Cerebellar cortex (tissue), 1 donor: ENCODE results near the gene ADCY2.
A peak's percentile ranks its signal among the peaks of the same experiment; 100 is the strongest.

Source experiments
- DNase-seq: peaks from one replicate; pipeline ENCODE4 v3.0.0-alpha.2; 2015; ENCODE audit warnings: low spot score

The ADCY2 gene

DNA sequence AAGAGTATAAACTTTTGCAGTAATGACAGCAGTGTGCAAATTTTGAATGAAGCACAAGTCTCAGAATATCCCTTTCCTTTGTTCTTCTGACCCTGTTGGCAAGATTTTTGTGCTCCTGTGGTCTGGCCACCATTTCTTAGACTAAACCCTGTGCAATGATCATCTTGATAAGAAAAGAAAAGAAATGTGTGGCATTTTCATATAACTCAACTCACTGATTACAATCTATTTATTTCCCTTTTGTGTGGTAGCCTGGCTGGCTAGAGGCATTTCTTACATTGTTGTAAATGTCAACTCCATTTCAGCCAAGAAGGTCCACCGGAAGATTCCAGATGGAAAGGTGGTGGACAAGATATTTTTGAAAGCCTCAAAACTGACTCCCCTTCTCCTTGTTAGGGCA is 41.9 kb downstream of the ADCY2 start:
- DNase-seq, result no peak

DNA sequence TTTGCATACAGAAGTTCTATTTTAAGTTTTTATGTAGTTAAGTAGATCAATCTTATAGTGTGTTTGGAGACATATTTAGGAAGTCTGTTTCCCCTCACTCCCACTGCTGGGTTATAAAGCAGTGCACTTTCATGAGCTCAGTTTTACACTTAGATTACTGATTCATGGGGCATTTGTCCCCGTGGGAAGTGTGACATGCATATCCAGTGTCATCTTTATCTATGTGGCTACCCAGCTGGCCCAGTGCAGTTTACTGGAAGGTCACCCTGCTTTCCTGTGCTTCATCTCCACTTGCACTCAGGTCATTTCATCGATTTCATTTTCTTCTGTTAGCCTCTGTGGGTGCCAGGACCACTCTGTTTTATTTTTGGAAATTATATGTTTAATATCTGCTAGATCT is 49.1 kb downstream of the ADCY2 start:
- no peak for DNase-seq

DNA sequence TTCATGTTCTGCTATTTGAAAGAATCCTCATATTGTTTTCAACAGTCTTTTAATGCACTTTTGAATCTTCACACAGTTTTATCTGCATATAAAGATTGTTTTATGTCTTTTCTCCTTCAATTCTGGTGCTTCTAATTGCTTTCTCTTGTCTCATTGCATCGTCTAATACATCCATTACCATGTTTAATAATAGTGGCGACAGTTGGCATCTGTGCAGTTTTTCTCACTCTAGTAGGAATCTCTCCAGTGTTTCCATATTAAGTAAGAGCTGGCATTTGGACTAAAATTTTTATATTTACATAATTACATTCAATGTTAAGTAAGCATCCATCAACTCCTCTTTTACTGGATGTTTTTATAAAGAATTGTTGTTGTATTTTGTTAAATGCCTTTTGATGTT is 49.9 kb downstream of the ADCY2 start:
- no peak for DNase-seq

DNA sequence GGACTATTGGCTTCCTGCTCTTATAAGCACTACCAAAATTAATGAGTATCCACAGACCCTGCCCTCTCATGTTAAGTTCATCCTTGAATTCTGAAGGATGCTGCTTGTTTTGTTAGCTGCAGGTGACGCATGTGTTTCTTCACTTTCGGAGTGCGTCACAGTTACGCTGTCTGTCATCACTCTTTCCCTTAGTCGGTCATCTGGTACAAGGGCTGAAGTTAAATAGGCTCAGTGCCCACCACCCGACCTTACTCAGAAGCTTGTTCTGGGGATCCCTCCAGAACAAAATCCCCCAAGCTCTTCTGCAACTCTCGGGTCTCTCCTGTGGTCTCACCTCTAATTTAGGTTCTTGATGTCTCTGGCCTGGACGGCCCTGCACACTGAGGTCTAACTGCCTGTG is 51.0 kb downstream of the ADCY2 start:
- no peak for DNase-seq

DNA sequence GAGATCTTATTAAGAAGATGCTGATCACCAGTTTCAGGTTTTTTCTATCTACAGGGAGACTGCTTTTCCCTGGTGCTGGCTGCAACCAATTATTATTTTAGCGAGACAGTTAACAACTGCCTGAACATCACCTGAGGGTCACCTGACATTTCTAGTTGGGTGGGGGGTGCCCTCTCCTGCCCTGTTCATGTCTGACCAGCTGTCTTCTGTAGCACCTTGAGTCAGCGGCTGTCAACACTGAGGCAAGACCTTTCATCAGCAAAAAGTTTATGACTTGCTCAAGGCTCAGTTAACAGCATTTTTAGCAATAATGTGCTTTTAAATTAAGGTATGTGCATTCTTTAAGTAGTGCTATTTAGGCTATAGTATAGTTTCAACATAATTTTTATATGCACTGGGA is 58.0 kb downstream of the ADCY2 start:
- DNase-seq, result no peak

DNA sequence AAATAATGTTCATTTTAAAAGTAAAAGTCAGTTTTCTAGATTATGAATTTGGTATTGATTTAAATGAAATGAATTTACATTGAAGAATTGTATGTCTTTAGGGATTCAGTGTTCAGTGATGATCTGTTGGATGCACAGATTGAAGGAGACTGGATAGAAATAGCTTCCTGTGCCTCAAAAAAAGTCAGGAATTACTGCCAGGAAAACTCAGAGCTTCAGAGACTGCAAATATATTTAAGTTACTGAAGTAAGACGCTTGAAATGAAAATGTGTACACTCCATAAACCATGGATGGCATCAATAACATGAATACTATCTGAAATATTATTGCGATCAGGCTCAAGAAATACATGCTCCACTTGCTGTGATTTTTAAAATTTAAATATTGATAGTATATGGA is 60.3 kb downstream of the ADCY2 start:
- no peak for DNase-seq

DNA sequence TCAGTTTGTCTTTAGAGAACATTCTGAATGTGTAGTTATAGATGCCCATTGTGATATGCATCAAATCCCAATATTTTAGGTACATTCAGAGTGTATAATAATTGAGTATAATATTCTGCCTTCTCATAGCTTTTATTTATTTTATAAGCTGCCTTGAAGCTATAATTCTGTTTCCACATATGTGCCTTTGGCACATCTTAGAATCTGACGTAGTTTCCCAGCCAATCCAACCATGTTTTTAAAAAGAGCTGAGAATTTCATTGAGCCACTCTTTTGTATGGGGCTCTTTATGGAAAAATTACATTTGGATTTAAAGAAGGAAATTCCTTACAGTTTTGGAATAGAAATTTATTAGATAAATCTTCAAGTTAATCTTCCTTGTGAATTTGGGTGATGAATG is 65.4 kb downstream of the ADCY2 start:
- DNase-seq, result no peak

DNA sequence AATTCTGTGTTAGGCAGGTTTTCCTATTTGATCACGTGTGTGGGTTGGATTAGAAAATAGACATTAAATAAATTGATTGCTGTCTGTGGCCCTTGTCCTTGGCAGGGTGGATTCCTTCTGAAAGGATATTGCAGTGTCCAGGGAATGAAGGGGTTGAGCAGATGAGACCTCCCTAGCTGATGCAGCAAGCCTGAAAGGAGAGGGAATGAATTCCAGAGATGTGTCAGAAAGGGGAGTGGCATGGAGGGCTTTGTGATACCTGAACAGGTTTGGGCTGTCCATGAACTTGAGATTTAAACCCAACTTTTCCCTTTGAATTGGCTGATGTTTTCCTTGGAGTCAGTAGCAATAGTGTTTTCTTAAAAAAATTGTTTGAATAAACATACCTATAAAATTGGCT is 66.8 kb downstream of the ADCY2 start:
- no peak for DNase-seq

DNA sequence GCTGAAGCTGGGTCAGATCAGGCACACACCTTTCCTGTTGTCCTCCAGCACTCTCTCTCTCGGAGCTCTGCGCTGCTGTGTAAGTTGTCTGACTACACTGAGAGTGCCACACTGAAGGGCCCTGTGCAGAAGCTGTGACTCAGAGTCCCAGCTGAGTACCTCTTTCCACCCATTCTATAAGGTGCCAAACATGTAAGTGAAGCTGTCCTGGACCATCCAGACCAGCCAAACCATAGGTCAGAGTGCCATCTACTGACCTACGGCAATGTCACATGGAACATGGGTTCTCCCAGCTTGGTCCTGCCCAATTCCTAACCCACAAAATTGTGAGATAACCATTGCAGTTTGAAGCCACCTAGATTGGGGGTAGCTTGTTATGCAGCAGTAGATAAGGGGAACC is 68.2 kb downstream of the ADCY2 start:
- no peak for DNase-seq

DNA sequence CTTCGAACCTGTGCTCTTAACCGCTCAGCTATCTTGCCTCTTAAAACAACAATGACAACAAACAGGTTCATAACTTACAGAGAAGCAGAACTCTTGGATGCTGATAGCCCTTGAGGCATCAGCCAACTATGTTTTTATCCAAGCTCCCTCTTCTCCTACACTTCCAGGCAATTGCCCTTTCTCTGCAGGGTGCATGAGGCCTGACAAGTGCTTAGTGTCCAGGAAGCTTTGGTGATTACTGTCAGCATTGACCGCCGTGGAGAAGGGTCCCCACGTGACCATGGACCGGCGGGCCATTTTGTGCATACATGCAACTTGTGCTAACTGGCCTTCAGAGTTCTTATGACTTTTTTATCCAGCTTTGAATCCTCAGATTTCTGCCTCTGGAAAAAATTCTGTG is 71.2 kb downstream of the ADCY2 start:
- no peak for DNase-seq

DNA sequence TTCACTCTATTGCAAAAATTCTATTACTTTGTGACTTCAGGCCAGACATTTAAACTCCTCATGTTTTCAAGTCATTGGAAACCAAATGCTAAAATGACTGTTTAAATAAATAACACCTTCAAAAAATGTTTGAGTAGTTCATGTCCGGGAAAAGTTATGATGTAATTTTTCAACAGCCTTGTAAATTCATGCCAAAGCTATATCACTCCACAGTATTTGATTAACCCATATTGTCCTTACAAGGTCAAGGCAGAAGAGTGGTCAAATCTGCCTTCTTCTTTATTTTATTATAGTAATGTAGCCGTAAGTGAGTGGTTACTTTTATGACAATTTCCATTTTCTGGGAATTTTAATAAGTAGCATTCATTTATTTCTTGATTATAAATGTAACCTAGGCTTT is 72.8 kb downstream of the ADCY2 start:
- DNase-seq, result no peak

DNA sequence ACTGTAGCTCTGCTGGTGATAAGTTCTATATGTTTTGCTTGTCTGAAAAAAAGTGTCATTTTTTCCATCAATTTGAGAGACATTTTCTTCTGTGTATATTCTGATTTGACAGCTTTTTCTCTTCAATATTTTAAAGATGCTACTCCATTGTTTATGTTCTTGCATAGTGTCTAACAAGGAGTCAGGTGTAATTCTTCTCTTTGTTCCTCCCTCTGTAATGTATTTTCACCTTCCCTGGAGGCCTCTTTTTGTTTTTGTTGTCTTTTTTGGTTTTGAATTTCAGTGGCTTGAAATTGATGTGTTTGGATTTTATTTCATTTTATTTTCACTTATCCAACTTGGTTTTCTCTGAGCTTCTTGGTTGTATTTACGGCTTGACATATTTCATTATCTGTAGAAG is 75.8 kb downstream of the ADCY2 start:
- DNase-seq, result no peak

DNA sequence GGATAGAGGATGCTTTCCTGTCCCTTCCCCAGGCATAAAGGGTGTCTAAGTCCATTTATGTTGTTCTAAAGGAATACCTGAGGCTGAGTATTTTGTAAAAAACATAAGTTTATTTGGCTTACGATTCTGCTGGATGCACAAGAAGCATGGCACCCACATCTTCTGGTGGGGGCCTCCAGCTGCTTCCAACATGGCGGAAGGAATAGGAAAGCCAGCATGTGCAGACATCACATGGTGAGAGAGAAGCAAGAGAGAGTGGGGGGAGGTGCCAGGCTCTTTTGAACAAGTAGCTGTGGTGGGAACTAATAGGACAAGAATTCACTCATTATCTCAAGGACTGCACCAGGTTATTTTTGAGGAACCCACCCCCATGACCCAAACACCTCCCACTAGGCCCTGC is 77.2 kb downstream of the ADCY2 start:
- no peak for DNase-seq

DNA sequence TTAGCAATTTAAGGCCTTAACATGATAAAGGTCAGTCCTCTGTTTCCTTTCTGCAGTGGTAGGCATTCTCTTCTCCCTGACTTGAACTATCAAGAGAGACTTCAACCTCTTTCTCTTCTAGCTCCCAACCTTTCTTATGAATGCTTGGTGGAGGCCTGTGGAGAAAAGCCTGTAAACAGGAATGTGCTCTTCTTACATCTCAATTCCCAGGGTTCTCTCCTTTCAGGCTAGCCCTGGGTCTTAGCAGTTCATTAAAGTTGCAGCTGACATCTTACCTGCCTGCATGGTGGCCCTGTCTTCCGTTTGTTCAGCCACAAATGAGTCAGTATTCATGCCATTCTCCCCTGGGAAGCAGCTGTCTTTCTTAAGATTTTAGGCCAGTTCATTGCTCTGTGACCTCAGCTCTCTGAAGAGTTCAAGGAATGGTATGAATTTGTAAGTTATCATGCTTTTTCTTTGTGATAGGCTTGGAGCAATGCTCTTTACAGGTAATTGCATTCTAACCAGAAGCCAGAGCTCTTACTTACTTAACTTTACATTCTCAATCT is 77.8 kb downstream of the ADCY2 start:
- DNase-seq, result no peak

DNA sequence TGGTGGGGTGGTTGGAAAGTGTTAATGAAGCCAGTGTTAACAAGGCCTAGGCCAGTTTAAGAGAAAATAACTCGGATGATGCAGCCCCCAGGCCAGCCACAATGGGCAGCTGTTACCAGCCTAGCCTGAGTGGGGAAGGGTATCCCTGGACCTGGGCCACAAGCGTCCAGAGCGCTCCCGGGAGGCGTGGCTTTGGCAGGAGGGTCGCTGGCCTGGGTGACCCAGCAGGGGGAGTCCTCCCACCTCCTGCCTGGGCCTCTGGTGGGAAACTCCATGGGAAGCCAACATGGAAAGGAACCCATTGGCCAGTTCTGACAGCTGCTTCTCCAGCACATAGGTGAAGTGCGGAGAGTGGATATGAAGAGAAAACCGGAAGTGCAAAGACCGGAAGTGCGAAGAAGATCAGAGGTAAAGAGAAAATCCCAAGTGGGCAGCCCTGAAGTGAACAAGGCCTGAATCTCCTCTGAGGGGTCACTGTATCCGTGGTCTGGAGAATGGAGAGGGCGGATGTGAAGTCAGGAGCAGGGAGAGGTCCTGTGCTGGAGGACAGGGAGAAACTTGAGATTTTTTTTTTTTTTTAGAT is 79.0 kb downstream of the ADCY2 start:
- no peak for DNase-seq

DNA sequence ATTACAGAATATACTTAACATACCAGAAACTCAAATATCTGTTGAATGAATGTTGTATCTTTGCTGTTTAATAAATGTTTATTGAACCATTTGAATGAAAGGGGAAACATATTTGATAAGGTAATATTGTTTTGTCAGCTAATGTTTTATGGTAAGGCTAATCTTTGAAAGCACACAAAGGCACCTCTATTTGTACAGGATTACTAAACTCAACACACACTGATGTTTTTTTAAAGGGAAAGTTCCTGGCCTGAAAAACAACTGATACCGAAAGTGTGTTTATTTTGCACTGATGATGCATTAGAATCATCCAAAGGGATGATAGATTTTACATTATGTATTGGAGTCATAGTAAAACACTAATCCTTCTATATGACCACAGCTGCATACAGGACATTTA is 82.5 kb downstream of the ADCY2 start:
- DNase-seq, result no peak

DNA sequence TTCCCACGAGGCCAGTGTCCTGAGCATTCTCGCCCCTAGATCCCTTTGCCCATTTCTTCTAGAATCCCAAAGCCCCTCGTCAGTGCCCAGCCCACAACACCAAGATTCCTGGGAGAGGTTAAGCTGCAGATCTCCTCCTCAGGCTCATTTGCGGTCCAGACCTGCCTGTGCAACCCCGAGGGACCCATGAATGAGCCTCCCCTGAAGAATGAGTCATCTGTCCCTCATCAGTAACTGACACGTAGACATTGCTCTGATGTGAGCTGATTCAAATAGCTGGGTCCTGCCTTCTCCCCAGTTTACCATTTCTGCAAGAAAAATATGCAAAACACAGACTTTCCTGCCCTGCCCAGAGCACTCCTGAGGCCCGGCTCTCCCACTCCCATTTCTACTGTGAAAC is 92.8 kb downstream of the ADCY2 start:
- no peak for DNase-seq

DNA sequence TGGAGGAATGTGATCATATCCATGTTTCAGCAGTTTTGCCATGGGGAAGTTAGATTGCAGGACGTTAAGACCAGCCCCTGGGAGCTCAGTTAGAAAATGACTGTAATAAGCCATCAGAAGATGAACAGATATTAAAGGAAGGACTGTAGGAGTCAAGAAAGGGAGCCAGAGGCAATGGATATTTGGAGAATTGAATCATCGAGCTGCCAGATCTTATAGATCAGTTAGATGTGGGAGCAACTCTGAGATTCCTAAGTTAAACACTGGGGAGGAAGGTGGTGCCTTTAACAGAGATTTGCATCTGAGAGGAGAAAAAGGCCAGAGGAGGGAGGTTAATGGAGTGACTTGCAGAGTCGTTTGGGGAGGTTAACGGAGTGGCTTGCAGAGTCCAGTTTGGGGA is 96.4 kb downstream of the ADCY2 start:
- no peak for DNase-seq

DNA sequence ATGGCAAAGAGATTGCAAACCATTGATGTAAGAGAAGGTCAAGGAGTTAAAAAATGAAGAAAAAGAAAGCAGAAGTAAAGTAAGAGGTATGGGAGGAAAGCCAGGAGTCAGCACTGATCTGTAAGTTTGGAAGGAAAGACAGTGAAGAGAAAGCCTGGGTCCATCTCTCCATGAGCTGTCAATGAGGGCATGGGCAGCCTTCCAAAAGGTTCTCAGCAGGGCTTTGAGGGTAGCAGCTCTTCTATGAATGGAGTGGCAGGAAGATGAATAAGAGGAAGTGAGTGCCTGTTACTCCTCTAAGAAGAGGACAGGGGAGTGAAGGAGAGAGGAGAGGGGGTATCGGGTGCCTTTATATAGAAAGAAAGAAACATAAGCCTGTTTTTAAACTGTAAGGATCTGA is 97.1 kb downstream of the ADCY2 start:
- peak; percentile 4 for DNase-seq

DNA sequence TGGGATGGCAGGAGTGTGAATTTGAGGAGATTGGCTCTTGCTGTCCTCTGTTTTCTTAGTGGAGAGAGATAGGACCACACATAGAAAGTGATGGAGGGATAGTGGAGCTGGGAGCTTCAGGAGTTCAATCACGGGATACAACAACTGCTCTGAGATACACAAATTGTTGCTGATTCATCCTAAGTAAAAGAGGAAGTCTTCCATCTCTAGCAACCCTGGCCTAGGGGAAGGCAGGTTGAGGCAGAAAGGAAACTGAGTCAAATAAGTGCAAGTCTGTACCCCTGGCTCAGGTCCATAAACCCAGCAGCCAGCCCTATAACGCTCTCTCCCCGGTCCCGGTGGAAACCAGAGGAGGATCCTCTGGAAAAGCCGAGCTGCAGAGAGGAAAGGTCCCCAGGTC is 97.7 kb downstream of the ADCY2 start:
- no peak for DNase-seq

DNA sequence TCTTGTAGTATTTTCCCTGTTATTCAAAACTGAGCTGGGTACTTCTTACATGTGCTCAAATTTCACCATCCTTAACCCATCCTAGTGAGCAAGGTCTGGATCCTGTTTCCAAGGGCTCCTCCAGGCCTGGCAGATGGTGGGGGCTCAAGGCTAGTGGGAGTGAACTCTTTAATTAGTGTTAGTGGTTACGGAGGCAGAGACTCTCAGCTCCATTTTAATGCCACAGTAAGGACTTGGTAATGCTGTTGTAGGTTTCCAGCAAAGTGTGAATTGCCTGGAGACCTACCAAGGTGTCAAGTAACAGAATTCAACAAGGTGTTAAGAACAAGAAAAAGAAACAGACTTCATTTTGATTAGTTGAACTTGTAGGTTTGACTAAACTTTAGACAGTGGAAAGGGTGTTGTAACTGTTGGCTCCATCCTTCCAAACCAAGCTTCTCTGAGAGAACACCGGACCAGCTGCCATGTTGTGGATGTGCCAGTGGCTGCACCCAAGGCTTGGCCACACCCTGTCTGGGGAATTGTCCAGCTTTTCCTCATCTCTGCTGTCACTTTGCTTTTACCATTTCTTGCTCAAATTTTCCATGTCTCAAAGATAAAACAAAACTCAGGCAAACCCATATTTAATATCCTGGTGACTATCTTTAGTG is 98.7 kb downstream of the ADCY2 start:
- DNase-seq, result no peak

DNA sequence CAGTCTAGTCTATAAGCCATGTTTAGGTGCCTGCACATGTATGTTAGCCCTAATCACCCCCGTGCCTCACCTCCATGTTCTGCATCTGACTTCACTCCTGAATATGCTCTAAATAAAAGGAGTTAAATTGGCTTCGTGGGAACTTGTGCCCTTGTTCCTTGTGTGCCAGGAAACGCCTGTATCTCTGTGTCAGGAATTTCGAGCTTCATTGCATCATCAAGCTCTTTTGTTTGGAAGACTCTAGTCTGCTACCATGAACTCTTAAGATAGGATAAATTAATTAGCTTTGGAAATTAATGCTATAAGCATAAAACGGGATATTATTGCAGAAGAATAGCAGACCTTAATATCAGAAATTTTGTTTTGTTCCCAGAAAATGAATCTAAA is 99.2 kb downstream of the ADCY2 start:
- DNase-seq, result no peak

DNA sequence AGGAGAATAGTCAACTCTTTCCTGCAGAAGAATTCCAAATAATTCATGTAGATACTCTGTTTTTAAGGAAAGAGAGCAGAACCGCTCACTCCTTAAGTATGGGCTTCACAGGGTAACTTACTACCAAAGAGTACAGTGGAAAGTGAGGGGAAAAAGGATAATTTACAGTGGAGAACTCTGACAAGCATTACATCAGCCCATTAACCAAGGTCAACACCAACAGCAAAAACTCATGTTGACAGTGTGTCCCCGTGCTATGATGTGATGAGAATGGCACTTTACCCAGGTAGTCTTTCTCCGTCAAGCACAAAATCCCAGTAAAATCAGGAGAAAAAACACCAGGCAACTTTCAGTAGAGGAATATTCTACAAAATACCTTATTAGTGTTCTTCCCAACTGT is 104.3 kb downstream of the ADCY2 start:
- no peak for DNase-seq

DNA sequence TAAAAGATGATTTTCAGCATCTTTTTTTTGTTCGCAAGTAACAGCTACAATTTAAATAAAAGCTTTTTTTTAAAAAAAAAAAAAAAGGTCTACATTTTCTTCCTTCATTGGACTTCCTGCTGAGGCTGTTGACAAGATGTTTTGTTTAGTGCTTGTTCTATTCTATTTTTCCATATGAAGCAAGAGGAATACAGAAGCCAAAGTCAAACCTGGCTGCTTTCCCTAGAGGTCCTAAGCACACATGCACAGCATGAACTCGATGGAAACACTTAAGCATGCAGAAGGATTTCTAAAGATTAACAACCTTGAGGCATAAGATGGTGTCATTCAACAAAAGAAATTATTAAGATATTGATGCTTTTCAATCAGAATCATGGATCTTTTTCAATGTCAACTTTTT is 105.1 kb downstream of the ADCY2 start:
- DNase-seq, result no peak
